ENCODE data around the gene ART3. TPM values are rescaled to one million over a fixed set of nuclear protein-coding genes. Genes with fewer than 3 reads are reported as not detected.

The ART3 gene
- total RNA-seq, 1 experiment from 2014 or later: not detected

DNA sequence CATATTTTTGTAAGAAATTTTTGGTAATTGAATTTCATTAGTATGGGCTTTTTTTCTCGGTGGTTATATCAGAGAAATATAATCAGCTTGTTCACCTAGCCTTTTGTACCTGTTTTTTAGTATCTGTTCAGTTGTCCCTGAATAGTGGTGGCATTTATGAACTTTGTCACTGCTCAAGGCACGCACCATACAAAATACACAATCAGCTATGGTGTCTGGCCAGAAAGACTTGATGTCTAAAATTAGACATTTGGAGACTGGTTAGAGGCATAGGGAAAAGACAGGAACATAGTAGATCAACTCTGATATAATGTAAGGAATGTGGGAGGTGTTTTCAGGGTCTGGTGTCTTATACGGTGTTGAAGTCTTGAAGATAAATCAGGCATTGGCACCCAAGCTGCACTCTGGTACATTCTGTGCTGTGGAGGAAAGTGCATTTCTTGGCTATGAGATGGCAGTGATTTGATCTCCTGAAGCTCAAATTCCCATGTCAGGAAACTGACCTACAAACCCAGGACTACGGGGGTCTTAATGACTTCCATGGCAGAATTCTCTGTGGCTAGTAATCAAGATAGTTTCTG is 3.6 kb downstream of the ART3 start:
- H3K4me3 Mint-ChIP-seq (ENCODE audit: unreplicated experiment): no peak overlapping the region
- Histone ChIP-seq H3K4me3 (ENCODE audit: low read depth, low read length) (no peak overlapping the region), H3K9me3 (no peaks in the 10 kb centered on the region), H3K27me3 (replicated peaks; ENCODE audit: control insufficient read depth, insufficient read depth, low read length) (no peaks in the 10 kb centered on the region), H3K36me3 (ENCODE audit: control insufficient read depth, insufficient read depth, low read length) (no peaks in the 10 kb centered on the region), H3K4me1 (no peaks in the 10 kb centered on the region)
- H3K4me1 Mint-ChIP-seq (ENCODE audit: low read depth, unreplicated experiment): no peaks in the 10 kb centered on the region
- no peak overlapping the region for H3K27ac Mint-ChIP-seq (ENCODE audit: unreplicated experiment)
- intact Hi-C loops (cut with micrococcal nuclease; ENCODE audit: unreplicated experiment): no loop called here
- H3K9me3 Mint-ChIP-seq (ENCODE audit: unreplicated experiment): no peaks in the 10 kb centered on the region
- H3K36me3 Mint-ChIP-seq (ENCODE audit: insufficient read depth, unreplicated experiment): no peaks in the 10 kb centered on the region
- DNase-seq: no peak
- TF ChIP-seq, protein P1, sequence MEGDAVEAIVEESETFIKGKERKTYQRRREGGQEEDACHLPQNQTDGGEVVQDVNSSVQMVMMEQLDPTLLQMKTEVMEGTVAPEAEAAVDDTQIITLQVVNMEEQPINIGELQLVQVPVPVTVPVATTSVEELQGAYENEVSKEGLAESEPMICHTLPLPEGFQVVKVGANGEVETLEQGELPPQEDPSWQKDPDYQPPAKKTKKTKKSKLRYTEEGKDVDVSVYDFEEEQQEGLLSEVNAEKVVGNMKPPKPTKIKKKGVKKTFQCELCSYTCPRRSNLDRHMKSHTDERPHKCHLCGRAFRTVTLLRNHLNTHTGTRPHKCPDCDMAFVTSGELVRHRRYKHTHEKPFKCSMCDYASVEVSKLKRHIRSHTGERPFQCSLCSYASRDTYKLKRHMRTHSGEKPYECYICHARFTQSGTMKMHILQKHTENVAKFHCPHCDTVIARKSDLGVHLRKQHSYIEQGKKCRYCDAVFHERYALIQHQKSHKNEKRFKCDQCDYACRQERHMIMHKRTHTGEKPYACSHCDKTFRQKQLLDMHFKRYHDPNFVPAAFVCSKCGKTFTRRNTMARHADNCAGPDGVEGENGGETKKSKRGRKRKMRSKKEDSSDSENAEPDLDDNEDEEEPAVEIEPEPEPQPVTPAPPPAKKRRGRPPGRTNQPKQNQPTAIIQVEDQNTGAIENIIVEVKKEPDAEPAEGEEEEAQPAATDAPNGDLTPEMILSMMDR (IDR thresholded peaks at IDR 0.05; ENCODE audit: insufficient read depth in 1 of 2, low read depth in 1 of 2, low read length in 1 of 2, severe bottlenecking in 1 of 2, unreplicated experiment in 1 of 2): no peak
- POLR2A ChIA-PET: no interaction called here
- H3K27me3 Mint-ChIP-seq (ENCODE audit: insufficient read depth, unreplicated experiment): peaks cover 7% of the 10 kb centered on the region
- CTCF ChIA-PET: no interaction called here
- BruUV-seq (replicated peaks): no TSS peak

DNA sequence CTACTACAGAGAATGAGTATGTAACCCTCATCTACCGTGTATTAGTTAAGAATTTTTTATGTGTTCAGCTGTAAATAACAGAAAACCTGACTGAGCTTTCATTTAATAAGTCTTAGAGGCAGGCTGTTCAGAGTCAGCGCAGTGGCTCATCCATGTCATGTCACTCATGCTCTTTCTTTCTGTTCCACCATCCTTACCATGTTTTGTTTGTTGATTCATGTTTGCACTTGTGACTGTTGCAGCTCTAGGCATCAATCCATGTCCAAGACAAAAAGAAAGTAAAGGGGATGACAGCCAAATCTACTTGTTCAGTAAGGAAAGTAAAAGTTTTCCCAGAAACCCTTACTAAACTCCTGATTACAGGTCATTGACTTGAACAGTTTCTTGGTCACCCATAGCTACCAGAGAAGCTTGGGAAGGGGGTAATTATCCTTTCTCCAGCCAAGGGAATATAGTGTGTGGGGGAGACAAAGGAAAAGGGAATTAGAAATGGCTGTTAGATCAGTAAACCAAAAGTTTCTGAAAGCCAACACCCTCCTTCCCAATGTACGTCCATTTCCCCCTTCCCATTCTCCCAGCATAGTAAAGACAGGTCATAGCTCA is 9.0 kb downstream of the ART3 start:
- peaks cover 5% of the 10 kb centered on the region for H3K4me1 Mint-ChIP-seq (ENCODE audit: low read depth, unreplicated experiment)
- H3K9me3 Mint-ChIP-seq (ENCODE audit: unreplicated experiment): no peaks in the 10 kb centered on the region
- no peaks in the 10 kb centered on the region for H3K27me3 ChIP-seq (replicated peaks; ENCODE audit: control insufficient read depth, insufficient read depth, low read length)

DNA sequence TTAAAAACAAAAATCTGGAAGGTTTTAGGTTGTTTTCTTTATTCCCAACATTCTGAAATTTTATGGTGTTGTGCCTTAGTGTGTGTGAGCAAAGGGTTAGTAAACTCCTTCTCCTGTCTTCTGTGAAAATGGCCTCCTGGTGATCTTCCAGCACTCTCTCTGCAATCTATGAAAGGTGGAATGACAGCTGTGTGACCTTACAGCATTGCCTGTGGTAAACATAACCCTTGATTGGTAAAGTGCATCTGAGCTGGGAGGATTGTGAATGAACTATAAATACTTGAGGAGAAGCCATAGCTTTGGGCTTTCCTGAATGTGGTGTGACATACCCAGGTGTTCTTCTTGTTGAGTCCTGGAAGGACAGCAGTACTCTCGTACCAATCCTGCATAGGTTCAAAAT is 10.0 kb downstream of the ART3 start:
- Mint-ChIP-seq H3K4me1 (ENCODE audit: low read depth, unreplicated experiment) (peaks cover 5% of the 10 kb centered on the region), H3K27ac (ENCODE audit: unreplicated experiment) (no peak overlapping the region), H3K4me3 (ENCODE audit: unreplicated experiment) (no peak overlapping the region), H3K36me3 (ENCODE audit: insufficient read depth, unreplicated experiment) (no peaks in the 10 kb centered on the region), H3K27me3 (ENCODE audit: insufficient read depth, unreplicated experiment) (peaks cover under 1% of the 10 kb centered on the region), H3K9me3 (ENCODE audit: unreplicated experiment) (no peaks in the 10 kb centered on the region)
- H3K4me3 ChIP-seq (ENCODE audit: low read depth, low read length): no peak overlapping the region
- no peaks in the 10 kb centered on the region for H3K27me3 ChIP-seq (replicated peaks; ENCODE audit: control insufficient read depth, insufficient read depth, low read length)
- H3K9me3 ChIP-seq: no peaks in the 10 kb centered on the region
- H3K36me3 ChIP-seq (ENCODE audit: control insufficient read depth, insufficient read depth, low read length): no peaks in the 10 kb centered on the region
- TF ChIP-seq, protein P1 (IDR thresholded peaks at IDR 0.05; ENCODE audit: insufficient read depth in 1 of 2, low read depth in 1 of 2, low read length in 1 of 2, severe bottlenecking in 1 of 2, unreplicated experiment in 1 of 2): no peak
- DNase-seq: no peak
- H3K4me1 ChIP-seq: no peaks in the 10 kb centered on the region
- intact Hi-C loops (cut with micrococcal nuclease; ENCODE audit: unreplicated experiment): no loop called here
- POLR2A ChIA-PET: no interaction called here
- no TSS peak for BruUV-seq (replicated peaks)
- CTCF ChIA-PET: interaction anchor here (1.0 kb wide), 1 partner anchor 89 kb away, joined by 4 read pairs; no protein-coding TSS in a partner anchor

More for the DNA sequence above, 9.0 kb downstream of the ART3 start:
- Histone ChIP-seq H3K36me3 (ENCODE audit: control insufficient read depth, insufficient read depth, low read length) (no peaks in the 10 kb centered on the region), H3K4me1 (no peaks in the 10 kb centered on the region), H3K9me3 (no peaks in the 10 kb centered on the region), H3K4me3 (ENCODE audit: low read depth, low read length) (no peak overlapping the region)
- POLR2A ChIA-PET: no interaction called here
- no peak for DNase-seq
- Mint-ChIP-seq H3K27ac (ENCODE audit: unreplicated experiment) (no peak overlapping the region), H3K27me3 (ENCODE audit: insufficient read depth, unreplicated experiment) (peaks cover 7% of the 10 kb centered on the region), H3K36me3 (ENCODE audit: insufficient read depth, unreplicated experiment) (no peaks in the 10 kb centered on the region), H3K4me3 (ENCODE audit: unreplicated experiment) (no peak overlapping the region)
- TF ChIP-seq, protein P1 (IDR thresholded peaks at IDR 0.05; ENCODE audit: insufficient read depth in 1 of 2, low read depth in 1 of 2, low read length in 1 of 2, severe bottlenecking in 1 of 2, unreplicated experiment in 1 of 2): no peak
- intact Hi-C loops (cut with micrococcal nuclease; ENCODE audit: unreplicated experiment): no loop called here
- CTCF ChIA-PET: no interaction called here
- no TSS peak for BruUV-seq (replicated peaks)

Measured in Caco-2 (cell line).